Stimulated activated CD8-positive, alpha-beta memory T cell treated with anti-CD3 and anti-CD28 coated beads, Interleukin-4, amount 100 ng/mL, for 48 hours (primary cell): ENCODE measurements around the gene QSER1.
"Not testable (repeated sequence)": the region's sequence is repeated elsewhere in the genome, so short reads cannot be mapped to it uniquely, and the experiment has no call there.

Experiments used
- DNase-seq: peaks from one replicate; pipeline ENCODE4 v3.0.0-alpha.2; 2020

QSER1 gene

GRCh38 chr11:32891657-32892354 lies 805 bp upstream of the QSER1 start:
- no peak for DNase-seq

GRCh38 chr11:32893093-32893342 lies 407 bp downstream of the QSER1 start:
- no peak for DNase-seq

GRCh38 chr11:32893343-32894148 lies 935 bp downstream of the QSER1 start:
- DNase-seq, result peak; percentile 67

DNA sequence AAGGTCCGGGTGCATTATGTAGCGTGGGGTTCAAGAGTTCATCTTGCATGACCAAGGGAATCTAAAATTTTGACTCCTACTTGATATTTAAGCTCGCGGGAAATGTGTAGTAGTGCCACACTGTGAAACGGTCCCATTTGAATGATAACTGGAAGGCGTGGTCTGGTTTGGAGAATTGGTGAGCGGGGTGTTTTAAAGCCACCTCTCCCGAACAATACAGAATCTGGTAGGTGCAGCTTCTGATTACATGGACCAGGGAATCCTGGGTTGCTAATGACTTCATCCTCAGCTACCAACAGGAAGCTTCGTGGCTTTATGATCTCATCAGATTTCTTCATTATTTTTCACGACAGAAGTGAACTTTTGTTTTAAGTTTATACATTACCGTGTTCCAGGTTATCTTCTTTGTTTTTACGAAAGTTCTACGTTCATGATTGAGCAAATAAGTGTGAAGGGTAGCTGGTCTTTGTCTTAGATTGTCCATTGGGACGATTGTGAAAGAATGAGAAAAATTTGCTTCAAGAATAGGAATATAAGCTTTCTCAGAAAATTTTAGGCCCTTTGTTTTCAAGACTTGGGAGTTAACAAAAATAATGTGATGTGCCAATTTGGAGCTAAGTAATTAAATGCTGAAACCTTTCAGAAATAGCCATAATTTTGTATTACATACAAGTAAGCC lies 1.7 kb downstream of the QSER1 start:
- peak; percentile 25 for DNase-seq

DNA sequence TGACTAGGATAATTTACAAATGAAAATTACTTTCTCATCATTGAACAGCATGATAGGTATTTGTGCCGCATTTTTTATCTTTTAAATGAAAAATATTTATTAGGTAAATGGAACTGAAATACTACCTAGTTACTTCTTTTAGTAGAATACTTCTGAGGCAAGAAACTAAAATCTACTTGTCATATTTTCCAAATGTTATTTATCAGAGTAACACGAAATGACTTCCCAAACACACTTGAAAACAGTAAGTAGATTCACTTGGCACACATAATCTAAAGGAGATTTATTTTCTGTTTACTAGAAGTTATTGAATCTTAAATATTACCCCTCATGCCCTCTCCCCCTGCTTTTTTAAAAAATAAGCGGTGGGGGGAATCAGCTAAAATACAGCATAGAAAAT lies 2.3 kb downstream of the QSER1 start:
- DNase-seq, result no peak

- no peak for DNase-seq
Observed at GRCh38 chr11:32895471-32895870, 2.9 kb downstream of the QSER1 start.

- DNase-seq, result no peak
Observed at GRCh38 chr11:32897103-32897502, 4.5 kb downstream of the QSER1 start.

GRCh38 chr11:32899438-32899837 lies 6.8 kb downstream of the QSER1 start:
- no peak for DNase-seq

DNA sequence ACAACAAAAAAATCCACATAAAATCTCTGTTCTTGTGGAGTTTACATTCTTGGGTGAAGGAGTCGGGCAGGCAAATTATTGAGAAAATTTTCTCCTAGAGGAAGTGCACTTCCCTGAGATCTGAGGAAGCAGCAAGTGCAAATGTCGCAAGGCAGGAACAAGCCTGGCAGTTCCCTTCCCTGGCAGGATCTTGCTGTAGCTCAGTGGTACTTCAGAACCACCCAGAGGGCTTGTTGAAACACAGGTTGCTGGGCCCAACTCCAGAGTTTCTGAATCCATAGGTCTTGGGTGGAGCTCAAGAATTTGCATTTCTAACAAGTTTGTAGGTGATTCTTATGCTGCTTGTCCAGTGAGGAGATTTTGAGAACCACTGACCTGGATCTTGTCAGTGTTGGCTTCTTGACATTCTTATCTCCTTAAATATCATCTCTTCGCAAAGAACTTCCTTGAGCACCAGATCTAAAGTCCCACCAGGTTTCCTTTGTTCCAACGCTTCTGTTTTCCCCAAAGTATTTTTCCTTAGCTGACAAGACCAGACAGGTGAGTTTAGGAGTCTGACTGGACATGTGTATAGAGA lies 9.6 kb downstream of the QSER1 start:
- DNase-seq, result no peak

- DNase-seq, result no peak
Observed at GRCh38 chr11:32905028-32905667, 12.5 kb downstream of the QSER1 start.

- DNase-seq, result no peak
Observed at GRCh38 chr11:32908619-32909018, 16.0 kb downstream of the QSER1 start.

DNA sequence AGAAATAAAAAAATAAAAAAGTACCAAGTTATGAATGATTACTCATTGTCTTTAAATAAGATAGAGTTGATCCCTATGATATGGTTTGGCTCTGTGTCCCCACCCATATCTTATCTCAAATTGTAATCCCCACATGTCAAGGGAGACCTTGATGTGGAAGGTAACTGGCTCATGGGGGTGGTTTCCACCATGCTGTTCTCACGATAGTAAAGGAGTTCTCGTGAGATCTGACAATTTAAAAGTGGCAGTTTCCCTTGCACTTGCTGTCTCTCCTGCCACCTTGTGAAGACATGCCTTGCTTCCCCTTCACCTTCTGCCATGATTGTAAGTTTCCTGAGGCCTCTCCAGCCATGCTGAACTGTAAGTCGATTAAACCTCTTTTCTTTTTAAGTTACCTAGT lies 18.8 kb downstream of the QSER1 start:
- DNase-seq, result no peak

DNA sequence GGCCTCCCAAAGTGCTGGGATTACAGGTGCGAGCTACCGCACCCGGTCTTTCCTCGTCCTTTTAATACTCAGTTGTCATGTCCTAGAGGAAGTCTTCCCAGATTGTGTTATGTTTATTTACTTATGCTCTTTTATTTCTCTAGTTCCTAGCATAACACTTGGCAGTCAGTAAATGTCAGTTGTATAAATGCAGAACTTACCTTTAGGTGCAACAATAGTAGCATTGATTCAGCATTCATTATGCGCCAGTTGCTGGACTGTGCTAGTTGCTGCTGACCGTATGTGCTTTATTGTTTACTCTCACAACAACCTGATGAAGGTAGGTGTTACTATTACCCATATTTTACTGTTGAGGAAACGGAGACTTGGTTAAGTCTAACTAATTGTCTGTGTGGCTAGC lies 20.8 kb downstream of the QSER1 start:
- DNase-seq, result no peak

GRCh38 chr11:32916361-32916760 lies 23.8 kb downstream of the QSER1 start:
- no peak for DNase-seq

DNA sequence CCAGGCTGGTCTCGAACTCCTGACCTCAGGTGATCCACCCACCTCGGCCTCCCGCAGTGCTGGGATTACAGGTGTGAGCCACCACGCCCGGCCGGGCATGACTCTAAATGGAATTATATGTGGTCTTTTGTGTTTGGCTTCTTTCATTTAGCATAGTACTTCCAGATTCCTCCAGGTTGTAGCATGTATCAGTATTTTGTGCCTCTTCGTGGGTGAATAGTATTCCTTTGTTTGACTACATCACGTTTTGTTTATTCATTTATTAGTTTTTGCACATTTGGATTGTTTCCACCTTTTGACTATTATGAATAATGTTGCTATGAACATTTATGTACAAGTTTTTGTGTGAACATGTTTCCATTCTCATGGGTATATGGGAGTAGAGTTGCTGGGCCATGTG lies 24.4 kb downstream of the QSER1 start:
- DNase-seq, result no peak

DNA sequence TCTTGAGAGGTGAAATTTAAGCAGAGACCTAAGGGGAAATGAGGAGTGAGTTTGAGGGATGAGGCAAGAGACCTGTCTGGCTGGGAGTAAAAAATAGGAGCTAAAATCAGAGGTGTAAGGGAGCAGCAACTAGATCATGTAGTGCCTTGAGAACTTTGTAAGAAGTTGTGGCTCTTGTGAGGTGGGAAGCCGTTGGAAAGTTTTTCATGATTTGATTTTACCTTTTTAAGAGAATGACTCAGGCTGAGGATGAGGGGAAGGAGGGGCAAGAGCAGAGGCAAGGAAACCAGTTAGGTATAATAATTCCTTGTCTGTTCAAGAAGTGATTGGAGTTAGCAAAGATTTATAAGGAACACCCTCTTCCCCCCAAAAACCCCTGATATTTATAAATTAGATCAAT lies 25.8 kb downstream of the QSER1 start:
- no peak for DNase-seq

GRCh38 chr11:32919338-32919737 lies 26.7 kb downstream of the QSER1 start:
- DNase-seq, result no peak

DNA sequence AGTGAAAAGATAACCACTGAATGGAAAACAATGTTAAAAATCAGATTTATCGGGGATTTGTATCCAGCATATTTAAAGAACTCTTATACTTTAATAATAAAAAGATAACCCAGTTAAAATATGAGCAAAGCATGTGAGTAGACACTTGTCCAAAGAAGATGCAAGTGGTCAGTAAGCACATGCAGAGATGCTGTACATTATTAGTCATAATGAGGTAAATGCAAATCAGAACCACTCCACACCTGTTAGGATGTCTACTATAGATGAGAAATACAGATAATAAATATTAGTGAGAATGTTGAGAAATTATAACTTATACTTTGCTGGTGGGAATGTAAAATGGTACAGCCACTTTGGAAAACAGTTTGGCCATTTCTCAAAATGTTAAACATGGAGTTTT lies 28.0 kb downstream of the QSER1 start:
- DNase-seq, result no peak

DNA sequence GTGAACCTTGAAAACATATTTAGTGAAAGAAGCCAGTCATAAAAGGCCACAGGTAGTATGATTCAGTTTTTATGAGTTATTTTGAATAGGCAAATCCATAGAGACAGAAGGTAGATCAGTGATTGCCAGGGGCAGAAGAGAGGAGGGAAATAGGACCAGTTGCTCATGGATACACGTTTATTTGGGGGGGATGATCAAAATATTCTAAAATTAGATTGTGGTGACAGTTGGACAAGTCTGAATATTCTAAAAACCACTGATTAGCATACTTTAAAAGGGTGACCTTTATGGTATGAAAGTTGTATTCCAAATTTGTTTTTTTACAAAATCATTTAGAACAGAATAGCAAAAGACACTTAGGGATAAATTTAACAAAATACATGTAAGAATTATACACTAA lies 28.6 kb downstream of the QSER1 start:
- DNase-seq, result no peak

DNA sequence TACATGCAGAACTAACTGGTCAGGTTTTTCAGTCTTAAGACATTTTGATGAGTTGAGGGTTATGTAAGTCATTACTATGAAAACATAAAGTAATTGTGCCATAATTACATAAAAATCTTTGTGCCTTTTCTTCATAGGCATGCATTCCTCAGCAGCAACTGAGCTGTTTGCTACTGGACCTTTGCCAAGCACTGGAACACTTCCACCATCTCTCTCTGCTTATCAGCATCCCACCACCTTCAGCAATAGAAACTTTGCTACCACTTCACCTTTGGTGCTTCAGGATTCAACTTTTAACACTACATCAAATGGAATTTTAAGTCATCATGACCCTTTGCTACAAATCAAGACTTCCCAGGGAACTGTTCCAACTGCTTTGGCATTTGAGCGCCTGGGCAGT lies 39.0 kb downstream of the QSER1 start:
- DNase-seq, result no peak

GRCh38 chr11:32932196-32932595 lies 39.6 kb downstream of the QSER1 start:
- DNase-seq, result no peak

- no peak for DNase-seq
Observed at GRCh38 chr11:32935462-32936029, 42.9 kb downstream of the QSER1 start.

DNA sequence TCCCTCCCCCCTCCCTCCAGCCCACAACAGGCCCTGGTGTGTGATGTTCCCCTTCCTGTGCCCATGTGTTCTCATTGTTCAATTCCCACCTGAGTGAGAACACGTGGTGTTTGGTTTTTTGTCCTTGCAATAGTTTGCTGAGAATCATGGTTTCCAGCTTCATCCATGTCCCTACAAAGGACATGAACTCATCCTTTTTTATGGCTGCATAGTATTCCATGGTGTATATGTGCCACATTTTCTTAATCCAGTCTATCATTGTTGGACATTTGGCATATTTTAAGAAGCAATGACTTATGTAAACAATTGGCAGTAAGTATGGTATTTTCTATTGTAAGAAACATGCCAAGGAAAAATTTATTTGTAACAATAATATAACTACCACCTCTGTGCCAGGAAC lies 43.6 kb downstream of the QSER1 start:
- DNase-seq, result not testable (repeated sequence)
